Measurements from ENCODE around the gene CHST3.
"Not testable (repeated sequence)": the region's sequence is repeated elsewhere in the genome, so short reads cannot be mapped to it uniquely, and the experiment has no call there.

The CHST3 gene

GRCh38 chr10:72013202-72013945 lies 49.2 kb downstream of the CHST3 start:
- DNase-seq, result no peak

- DNase-seq, result no peak
These were observed 50.0 kb downstream of the CHST3 start for GRCh38 chr10:72014197-72014596.

GRCh38 chr10:72014785-72015480 lies 50.7 kb downstream of the CHST3 start:
- no peak for DNase-seq

- no peak for DNase-seq
These were observed 51.6 kb downstream of the CHST3 start for GRCh38 chr10:72015841-72016240.

DNA sequence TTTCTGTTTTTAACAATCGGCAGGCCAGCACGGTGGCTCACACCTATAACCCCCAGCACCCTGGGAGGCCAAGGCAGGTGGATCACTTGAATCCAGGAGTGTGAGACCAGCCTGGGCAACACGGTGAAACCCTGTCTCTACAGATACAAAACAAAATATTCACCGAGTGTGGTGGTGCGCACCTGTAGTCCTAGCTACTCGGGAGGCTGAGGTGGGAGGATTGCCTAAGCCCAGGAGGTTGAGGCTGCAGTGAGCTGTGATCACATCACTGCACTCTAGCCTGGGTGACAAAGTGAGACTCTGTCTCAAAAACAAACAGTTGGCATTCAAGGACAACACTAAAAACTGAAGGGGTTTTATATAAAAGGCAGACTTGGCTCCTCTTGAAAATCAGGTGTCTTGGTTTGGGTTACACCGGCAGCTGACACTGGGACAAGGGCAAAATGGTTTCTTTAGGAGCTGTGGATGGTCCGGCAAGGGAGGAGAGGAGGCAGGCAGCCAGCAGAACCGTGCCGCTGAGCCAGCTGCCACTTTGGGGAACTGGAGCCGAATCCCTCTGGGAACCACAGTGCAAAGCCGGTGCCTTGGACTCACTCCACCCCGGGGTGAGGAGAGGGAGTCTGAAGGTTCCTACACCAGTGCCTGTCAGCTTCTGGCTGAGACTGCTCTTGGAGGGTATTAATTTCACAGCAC lies 52.6 kb downstream of the CHST3 start:
- no peak for DNase-seq

- DNase-seq, result no peak
These were observed 55.1 kb downstream of the CHST3 start for GRCh38 chr10:72019085-72019876.

GRCh38 chr10:72020914-72021809 lies 57.0 kb downstream of the CHST3 start:
- DNase-seq, result no peak

- no peak for DNase-seq
These were observed 58.0 kb downstream of the CHST3 start for GRCh38 chr10:72022228-72022627.

DNA sequence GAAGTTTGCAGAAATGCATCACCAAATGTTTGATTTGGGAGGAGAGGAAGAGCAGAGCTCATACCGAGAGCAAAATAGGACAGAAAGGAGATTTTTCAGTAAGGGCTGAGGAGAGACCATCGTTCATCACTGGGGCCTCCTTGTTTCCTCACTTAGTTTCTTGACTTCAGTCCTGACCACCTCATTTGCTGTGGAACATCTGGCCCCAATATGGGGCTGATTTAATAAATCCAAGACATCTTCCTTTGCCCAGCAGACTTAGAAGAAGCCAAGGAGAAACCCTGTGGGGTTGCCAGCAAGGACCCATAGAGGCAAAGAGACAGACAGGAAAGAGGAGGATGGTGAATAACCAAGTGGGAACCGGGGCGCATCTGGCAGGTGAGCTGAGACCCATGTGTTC lies 60.4 kb downstream of the CHST3 start:
- DNase-seq, result no peak

DNA sequence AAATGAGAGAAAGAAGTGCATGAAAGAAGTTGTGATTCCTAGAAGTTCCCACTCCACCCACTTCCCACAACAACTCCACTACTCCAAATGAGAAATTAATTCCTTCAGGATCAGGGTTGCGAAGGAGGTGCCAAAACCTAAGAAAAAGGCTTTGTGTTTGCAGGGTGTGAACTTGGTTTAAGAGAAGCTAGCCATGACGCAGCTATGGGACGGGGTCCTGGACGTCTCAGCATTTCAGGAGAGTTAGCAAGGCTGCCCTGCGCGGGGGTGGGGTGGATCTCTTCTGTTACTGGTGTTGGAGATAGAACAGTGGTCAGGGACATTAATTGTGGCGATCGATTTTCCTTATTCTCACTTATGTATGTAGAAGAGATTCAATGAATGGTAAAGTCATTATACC lies 61.2 kb downstream of the CHST3 start:
- no peak for DNase-seq

DNA sequence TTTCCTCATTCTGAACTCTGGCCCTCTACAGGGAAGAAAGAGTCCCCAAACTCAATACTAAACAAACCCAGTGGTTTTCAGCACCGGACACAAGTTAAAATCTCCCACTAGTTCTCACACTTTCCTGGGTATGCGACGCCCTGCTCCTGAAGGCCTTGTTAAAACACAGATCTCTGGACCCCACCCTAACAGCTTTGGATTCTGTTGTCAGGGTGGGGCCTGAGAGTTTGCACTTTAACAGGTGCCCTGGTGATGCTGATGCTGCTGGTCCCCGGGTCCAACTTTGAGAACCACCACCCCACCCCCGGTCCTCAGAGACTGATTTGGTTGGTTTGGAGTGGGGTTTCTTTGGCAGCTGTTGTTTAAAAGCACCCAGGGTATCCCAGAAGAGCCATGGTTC lies 61.6 kb downstream of the CHST3 start:
- no peak for DNase-seq

- no peak for DNase-seq
These were observed 62.3 kb downstream of the CHST3 start for GRCh38 chr10:72026278-72027111.

- DNase-seq, result no peak
These were observed 63.3 kb downstream of the CHST3 start for GRCh38 chr10:72027498-72027897.

- DNase-seq, result no peak
These were observed 65.2 kb downstream of the CHST3 start for GRCh38 chr10:72029414-72029813.

DNA sequence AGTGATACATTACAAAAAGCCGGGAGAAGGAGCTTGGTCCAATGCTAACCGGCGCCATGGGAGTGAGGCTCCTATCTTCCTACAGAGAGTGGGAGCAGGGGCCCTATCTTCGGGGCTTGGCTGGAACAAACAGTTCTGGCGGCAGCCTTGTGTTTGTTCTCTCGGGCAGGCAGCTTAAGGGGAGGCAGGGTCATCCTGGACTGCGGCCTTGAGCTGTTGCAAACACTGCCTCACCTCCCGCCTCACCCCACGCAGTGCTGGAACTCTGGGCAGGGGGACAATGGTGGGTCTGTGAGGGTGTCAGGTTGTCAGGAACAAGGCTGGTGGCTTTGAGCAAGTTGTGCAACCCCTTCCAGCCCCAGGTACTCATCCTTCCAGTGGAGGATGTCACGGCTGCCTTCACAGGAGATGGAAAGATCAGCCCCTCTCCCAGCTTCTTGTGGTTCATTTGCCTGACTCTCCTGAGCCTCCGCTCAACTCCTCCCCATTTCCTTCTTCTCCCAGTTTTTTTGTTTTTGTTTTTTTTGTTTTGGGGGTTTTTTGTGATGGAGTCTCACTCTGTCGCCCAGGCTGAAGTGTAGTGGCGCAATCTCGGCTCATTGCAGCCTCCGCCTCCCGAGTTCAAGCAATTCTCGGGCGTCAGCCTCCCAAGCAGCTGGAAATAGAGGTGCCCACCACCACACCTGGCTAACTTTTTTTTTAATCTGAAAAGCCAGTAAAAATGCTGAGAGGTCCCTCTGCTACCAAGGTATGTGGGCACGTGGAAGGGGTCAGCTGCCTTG lies 66.8 kb downstream of the CHST3 start:
- no peak for DNase-seq

DNA sequence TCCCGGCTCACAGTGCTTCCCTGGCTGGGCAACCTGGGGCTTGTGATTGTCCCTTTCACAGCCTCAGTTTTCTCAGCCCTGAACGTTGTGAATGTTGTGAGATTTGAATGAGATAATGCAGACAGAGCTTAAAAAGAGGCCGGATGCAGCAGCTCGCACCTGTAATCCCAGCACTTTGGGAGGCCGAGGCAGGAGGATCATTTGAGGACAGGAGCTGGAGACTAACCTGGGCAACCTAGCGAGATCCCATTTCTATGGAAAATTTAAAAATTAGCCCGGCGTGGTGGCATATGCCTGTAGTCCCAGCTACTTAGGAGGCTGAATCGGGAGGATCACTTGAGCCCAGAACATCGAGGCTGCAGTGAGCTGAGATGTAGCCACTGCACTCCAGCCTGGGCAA lies 67.5 kb downstream of the CHST3 start:
- DNase-seq, result no peak

DNA sequence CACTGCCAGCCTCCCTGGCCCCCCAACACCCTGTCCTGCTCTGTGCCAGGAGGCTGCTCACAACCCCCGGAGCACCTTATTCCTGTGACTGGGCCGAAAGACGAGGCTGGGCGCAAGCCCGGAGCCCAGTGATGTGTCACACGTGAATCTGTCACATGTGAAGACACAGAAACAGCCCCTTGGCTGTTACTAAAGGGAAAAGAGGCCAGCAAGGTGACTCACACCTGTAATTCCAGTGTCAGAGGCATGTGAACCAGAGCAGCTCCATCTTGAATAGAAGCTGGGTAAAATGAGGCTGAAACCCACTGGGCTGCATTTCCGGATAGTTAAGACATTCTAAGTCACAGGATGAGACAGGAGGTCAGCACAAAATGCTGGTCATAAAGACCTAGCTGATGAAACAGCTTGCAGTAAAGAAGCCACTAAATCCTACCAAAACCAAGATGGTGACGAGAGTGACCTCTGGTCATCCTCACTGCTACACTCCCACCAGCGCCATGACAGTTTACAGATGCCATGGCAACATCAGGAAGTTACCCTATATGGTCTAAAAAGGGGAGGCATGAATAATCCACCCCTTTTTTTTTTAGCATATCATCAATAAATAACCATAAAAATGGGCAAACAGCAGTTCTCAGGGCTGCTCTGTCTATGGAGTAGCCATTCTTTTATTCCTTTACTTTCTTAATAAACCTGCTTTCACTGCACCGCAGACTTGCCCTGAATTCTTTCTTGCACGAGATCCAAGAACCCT lies 68.4 kb downstream of the CHST3 start:
- DNase-seq, result not testable (repeated sequence)

DNA sequence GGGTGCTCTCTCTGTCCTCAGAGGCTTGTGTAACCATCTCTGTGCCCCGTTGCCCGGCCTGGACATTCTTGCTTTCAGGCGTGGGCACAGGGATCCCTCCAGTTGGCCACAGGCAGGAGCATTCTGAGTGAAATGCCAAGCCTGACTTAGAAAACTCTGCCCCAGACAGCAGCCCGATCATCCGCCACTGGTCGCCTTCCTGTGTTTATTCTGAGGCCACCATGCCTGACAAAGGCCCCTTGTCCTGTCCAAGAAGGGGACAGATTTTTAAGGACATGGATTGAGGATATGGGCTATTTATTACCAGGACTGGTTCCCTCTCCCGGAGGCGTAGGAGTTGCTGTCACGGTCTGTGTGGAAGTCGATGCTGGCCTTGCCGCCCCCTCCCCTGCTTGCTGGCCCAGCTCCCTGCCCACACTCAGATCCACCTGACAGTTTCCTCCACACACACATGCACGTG lies 69.9 kb downstream of the CHST3 start:
- DNase-seq, result no peak

DNA sequence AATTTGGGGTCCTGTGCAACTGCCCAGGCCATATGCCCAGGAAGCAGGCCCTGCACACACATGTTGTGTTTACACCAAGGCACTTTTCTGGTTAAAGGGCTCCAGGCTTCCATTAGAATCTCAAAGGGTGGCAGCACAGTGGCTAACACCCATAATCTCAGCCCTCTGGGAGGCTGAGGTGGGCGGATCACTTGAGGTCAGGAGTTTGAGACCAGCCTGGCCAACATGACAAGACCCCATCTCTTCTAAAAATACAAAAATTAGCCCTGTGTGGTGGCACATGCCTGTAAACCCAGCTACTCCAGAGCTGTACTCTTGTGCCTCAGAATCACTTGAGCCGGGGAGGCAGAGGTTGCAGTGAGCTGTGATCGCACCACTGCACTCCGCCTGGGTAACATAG lies 70.6 kb downstream of the CHST3 start:
- no peak for DNase-seq

Data from SW 1271 (cell line).